Effector CD8-positive, alpha-beta T cell (primary cell): ENCODE measurements around the gene SLC5A8.

Source experiments
- DNase-seq: peaks from one replicate; lab custom pipeline; 2025; lab: John Stamatoyannopoulos, UW
- total RNA-seq, 4 experiments: gene quantifications; one replicate each; lab custom pipeline; 2026; lab: John Stamatoyannopoulos, UW

SLC5A8 gene, protein sequence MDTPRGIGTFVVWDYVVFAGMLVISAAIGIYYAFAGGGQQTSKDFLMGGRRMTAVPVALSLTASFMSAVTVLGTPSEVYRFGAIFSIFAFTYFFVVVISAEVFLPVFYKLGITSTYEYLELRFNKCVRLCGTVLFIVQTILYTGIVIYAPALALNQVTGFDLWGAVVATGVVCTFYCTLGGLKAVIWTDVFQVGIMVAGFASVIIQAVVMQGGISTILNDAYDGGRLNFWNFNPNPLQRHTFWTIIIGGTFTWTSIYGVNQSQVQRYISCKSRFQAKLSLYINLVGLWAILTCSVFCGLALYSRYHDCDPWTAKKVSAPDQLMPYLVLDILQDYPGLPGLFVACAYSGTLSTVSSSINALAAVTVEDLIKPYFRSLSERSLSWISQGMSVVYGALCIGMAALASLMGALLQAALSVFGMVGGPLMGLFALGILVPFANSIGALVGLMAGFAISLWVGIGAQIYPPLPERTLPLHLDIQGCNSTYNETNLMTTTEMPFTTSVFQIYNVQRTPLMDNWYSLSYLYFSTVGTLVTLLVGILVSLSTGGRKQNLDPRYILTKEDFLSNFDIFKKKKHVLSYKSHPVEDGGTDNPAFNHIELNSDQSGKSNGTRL
- total RNA-seq = 0 reads per million in 4 experiments

DNA sequence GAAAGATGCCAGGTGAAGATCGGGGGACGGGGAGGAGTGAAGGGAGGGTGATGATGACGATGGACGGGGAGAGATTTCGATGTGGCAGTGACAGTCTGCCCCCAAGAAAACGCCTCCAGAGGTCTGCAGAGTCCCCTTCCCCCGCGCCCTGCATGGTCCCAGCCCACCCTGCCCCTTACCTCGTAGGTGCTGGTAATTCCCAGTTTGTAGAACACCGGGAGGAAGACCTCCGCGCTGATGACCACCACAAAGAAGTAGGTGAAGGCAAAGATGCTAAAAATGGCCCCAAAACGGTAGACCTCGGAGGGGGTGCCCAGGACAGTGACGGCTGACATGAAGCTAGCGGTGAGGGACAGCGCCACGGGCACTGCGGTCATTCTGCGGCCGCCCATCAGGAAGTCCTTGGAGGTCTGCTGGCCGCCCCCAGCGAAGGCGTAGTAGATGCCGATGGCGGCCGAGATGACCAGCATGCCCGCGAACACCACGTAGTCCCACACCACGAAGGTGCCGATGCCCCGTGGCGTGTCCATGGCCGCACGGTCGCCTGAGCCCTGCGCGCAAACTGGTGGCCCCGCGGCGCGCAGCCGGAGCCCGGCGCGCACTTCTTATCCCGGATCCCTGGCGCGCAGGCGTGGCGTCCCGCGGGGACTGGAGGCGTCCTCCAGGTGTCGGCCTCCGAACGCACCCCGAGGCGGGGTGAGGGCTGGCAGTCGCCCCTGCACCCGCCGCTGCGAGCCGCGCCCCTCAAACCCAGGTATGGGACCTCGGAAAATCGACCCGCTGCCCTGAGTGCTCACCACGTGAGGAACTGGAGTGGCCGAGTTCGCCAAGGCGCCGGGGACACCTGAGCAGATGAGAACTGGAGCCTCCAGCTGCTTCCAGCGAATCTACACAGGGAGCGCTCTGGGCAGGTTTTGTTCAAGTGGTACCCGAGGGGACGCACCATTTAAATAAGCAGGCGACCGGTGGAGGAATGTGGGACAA lies at the start of gene SLC5A8:
Gene SLC5A8, minus strand, starts transcription at position 920 of the 984 bp plus-strand sequence. Its CDS starts 390 bp downstream, at position 530.
- no peak for DNase-seq

DNA sequence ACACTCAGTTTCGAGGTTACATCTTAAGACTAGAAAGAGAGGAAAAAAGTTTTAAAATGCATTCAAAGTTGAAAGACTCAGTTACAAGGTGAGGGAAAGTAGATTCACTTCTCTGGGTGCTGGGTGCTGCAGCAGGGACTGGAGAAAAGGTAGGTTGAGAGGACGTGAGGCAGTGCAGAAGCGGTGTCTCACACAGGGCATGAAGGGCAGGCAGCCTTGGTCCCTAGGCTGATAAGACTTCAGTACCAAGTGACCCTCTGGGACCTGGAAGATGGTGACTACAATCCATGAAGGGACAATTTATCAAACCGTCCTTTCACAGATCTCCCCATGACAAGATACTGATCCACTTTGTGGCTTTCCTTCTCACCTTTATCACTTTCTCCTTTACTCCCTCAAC lies 47.3 kb upstream of the SLC5A8 start:
- no peak for DNase-seq

DNA sequence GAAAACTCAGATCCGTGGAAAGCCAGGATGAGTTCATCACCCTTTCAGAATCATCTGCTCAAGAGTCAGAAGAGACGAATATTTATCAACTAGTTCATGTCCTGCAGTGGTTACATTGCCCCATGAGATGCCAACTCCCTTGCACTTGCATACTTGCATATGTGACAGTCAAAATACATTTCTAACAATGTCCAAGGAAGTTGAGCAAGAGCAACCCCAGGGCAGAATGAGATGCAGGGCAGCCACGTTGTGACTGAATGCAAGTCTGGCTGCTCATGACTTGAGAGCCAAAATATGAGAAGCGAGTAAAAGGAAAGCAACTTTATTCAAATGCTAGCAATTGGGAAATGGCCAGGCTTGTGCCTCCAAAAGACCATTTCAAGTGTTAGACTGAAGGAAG lies 46.2 kb upstream of the SLC5A8 start:
- no peak for DNase-seq

DNA sequence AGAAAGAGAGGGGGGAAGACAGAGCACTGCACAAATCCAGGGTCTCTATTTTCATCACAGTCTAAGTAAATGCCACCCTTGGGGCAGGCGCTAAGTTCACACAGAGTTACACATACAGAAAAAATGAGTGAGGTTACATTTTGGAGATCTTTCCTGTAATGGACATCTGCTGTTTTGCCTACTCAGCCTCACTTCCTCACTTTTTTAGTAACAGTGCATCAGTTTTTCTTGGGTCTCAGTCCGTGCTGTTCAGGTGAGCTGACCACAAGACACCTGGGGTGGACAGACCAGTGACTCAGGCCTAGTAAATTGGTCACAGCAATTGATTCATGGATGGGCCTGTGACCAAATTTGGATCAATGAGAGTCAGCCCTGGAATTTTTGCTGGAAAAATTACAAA lies 33.6 kb upstream of the SLC5A8 start:
- DNase-seq = no peak

DNA sequence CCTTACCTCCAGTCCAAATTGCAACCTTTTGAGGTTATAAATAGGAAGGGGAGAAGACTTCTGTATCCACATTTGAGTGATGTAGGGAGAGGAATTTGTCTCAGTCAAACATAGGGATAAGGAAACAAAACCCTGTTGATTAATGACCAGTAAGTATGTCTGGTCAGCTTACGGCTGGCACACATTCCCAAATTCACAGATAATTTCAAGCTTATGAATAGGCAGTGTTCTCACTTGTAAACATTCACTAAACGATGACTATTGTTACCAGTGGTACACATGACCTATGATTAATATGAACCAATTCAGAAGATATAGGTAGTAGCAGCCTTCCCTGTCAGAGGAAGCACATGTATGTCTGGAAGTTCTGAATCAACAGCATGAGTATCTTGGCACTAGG lies 33.0 kb upstream of the SLC5A8 start:
- no peak for DNase-seq

DNA sequence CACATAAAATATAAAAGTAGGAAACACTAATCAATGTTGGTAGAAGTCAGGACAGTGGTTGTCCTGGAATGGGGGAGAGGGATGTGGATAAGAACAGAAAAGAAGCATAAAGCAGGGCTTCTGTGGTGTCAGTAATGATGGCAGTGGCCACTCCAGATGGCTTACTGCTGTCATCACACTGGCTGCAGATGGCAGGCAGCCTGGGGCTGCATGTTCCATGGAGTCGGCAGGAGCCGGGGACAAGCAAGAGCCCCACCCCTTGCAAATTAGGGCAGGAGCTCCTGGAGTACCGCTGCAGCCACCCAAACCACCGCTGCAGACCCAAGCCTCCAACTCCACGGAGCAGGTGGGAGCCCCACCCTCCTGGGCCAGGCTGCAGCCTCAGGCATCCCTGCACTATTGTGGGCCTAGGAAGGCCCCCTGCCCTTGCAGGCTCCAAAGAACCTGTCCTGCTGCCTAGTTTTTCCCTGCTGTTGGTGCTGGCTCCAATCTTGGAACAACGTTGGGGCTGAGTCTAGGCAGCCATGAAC lies 28.8 kb upstream of the SLC5A8 start:
- DNase-seq = no peak

DNA sequence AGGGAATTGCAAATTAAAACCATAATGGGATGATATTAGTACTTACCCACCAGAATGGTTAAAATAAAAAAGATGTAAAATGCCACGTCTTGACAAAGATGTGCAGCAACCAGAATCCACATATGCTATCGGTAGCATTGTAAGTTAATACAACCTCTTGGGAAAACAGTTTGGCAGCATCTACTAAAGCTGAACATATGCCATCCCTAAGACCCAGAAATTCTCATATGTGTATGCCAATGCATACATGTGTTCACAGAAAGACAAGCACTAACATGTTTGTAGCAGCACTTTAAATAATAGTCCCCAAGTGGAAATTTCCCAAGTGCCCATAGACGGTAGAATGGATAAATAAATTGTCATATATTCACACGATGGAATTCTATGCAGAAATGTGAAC lies 28.3 kb upstream of the SLC5A8 start:
- DNase-seq = no peak

DNA sequence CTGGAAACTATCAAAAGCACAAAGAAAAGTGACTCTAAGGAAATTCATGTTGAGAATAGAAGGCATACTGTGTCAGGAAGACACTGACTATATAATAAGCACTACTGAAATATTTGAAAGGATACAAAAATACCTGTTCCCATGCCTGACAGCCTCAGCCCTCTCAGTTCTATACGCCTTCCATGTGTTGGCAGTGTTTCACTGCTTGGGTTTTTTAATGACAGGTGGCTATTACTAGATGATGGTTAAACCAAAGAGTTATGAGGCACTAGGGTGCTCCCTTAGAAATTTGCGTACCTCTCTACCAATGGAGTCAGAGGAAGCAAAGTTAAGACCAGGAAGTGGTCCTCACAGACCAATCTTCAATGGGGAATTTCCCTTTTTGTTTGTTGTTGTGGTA lies 25.6 kb upstream of the SLC5A8 start:
- DNase-seq = no peak

DNA sequence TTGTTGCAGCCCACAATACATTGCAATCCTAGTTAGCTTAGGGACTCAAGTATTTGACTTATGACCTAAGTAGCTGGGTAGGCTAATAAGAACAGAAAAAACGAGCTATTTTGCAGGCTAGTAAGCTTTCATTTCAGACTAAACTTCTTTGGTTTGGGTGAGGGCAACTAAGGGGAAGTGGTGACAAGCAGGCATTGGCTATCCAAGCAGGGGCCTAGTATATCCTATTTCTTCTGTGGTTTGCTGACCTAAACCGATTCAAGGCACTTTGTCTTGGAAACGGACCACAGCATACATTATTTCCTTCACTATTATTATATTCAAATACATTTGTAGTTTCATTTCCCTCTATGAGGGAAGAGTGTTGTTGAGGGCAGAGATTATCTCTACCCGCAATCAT lies 21.6 kb upstream of the SLC5A8 start:
- no peak for DNase-seq

DNA sequence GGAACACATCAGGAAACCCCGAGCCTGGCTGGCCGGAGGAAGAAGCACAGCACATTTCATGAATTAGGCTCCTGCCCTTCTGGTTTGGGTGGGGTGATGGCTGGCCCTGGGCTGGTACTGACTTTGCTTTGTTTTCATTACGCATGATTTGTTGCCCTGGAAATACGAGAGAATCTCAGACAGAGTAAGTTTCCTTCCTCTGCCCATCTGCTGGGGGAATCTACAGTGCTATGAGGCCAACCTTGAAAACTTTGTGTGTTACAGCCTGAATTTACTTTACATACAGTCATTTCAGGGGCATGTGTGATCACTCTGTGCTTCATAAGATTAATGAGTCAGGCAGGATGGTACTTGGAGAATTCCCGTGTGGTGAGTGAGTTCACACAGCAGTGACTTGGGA lies 20.5 kb upstream of the SLC5A8 start:
- DNase-seq = no peak

DNA sequence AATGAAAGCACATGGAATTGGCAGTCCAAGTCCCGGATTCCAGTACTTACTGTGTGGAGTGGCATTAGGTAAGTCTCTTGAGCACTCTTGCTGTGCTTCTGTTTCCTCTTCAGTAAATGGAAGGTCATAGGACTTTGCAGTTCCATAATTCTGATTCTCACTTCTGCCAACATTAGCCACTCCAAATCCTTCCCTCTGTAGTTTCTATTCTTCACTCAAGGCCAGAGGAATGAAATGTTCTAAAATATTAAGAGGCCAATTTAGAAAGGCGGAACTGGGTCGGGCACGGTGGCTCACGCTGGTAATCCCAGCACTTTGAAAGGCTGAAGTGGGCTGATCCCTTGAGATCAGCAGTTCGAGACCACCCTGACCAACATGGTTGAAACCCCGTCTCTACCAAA lies 19.8 kb upstream of the SLC5A8 start:
- no peak for DNase-seq

DNA sequence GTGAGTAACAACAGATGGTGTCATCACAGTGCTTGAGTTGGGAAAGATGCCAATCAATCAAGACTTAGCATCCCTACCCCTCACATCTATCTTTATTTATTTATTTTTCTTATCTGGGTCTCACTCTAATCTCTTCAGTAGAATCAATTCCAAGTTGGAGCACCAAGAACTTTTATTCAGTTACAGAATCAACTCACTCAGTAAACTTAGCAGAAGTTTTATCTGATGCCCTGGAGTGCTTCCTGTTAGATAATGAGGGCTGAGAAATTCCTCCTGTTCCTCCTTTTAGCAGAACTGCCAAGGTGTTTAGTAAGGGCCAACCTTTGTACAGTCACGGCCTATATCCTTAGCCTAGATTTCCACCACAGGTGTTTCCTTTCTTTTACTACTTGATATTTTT lies 11.3 kb upstream of the SLC5A8 start:
- DNase-seq = no peak

DNA sequence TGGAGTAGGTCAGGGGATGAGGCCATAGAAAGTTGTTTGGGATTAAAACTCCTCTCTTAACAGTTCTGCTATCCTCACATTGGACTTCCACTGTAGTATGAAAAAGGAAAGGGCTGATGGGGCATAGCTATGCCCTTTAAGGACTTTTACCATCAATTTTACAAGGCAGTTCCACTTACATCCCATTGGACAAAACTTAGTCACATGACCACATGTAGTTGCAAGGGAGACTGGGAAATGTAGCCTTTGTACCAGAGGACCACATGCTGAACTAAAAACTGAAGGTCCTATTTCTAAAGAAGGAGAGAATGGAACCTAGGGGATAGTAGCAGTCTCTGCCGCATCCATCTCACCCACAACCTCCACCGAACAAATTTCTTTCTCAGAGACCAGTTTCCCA lies 6.8 kb upstream of the SLC5A8 start:
- no peak for DNase-seq

DNA sequence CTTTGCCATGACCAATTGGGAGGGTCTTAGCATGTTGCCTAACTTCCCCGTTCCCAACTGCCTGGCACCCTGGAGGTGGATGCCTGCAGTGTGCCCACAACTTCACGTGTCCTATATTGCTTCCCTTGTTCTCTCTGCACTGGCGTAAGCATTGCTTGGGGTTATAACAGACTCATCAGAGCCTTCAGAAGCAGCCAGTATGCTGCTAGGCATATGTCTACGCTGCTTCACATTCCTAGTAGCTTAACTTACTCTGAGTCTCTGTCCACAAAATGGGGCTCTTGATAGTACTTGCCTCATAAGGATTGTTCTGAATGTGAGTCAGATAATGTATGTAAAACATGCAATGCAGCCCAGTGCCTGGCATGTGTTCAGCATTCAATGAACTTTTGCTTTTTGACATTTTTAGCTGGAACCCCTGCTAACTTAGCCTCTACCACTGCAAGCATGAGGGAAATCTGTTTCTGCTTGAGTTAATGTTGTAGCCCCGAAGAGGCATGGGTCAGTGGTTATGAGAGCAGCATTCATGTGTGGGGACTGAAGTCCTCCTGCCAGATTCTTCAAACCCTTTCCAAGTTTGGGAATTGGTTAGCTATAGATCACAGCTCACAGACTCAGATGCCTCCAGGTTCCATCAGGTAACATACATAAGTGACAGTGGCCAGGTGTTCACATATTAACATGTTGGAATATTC lies 2.8 kb downstream of the SLC5A8 start:
- DNase-seq = no peak

DNA sequence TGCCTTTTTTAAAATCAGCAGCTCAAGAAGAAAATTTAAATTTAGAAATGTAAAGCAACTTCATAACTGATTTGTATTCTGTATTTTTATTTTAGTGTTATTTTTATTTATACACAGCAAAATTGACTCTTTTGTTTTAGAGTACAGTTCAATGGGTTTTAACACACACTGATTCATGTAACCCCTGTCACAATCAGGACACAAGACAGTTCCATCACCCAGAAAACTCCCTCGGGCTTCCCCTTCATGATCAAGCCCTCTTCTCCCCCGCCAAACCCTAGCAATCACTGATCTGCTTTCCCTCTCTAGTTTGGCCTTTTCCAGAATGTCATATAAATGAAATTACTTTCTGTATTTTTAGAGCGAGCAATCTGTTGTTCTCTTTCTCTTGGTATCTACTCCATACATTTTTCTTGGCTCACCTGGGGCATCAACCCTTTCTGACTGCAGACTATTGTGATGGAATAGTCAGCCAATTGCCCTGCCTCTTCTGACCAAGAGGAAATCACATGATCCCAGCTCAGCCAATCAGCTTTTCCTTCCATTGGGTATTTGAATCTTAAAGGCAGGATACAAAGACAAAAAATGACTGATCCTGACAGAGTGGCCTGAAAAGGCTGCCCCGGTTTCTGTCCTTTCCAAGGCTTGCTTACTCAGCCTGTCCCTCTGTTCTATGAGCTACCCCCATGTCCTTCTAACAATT lies 5.3 kb downstream of the SLC5A8 start:
- no peak for DNase-seq

DNA sequence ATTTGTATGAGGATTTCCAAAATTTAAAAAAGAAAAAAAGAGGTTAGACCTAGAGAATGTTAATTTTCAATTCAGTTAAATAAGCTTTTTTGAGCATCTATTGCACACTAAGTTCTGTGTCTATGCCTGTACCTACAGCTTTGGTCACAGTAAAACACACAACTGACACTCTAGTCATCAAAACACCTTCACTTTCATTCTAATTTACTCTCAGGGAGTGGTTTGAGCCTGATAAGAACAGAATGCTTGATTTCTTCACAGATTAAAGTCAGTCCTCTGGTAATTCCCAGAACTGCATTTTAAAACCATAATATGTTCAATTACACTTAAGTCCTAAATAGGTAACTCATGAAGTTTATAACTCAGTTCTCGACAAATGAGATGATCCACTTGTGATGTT lies 9.2 kb downstream of the SLC5A8 start:
- DNase-seq = no peak

DNA sequence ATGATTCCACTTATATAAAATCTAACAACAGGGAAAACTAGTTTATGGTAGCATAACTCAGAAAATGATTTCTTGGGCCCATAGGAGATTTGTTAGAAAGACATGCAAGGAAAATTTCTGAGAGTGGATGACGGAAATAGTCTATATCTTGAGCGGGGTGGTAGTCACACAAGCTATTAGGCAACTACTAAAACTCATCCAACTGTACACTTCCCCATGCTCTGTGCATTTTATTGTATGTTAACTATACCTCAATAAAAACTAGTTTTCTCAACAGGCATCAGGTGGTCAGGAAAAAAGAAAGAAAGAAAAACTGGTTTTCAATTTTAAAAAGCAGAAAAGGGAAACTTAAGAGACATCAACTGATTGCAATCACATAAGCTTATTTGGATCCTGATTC lies 9.9 kb downstream of the SLC5A8 start:
- DNase-seq = no peak

DNA sequence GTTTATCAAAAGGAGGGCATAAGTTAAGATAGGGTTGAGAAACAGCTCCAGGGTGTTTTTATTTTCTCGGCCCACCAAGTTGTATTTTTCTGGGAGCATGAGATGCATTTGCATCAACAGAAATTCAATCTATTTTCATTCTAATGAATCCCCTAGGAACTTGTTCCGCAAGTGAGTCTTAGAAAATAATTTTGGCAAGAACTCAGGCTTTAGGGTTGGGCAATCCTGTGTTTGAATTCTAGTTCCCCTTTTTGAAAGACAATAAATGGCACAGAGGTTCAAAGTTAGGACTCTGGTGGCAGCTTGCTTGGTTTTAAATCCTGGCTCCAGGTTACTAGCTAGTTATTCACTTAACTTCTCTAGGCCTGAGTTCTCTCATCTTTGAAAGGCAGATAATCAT lies 23.7 kb downstream of the SLC5A8 start:
- no peak for DNase-seq

DNA sequence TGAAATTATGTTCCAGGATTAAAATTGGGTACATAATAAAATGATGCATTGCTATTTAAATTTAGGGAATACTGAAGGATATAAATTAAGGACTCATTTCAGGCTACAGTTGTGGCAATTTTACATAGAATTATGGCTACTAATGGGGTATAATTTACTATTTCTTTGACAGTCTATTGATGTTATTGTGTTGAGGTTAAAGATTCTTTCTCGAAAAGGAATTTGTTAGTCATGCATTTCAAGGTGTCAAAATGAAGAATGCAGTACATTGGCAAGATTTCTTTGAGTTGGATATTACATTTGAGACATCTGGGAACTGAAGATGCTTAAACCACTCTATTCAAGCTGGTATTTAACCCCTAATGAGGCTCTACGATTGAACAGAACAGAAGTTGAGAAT lies 28.3 kb downstream of the SLC5A8 start:
- no peak for DNase-seq

DNA sequence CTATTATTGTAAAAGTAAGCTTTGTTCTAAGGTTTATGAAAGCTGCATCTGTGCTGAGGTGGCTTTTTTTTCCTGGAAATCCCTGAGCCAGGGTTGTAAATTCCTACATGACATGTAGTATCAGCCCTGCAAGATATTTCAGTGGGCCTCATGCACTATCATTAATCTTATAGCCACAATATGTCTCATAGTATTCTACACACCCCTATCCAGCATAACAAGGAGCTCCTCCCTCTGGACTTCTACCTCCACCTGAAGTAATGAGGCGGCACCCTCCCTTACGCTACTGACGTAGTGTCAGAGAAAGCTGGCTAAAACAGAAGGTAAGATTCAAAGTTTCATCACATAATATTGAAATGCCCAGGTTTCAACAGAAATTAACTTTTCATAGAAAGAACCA lies 35.5 kb downstream of the SLC5A8 start:
- no peak for DNase-seq

DNA sequence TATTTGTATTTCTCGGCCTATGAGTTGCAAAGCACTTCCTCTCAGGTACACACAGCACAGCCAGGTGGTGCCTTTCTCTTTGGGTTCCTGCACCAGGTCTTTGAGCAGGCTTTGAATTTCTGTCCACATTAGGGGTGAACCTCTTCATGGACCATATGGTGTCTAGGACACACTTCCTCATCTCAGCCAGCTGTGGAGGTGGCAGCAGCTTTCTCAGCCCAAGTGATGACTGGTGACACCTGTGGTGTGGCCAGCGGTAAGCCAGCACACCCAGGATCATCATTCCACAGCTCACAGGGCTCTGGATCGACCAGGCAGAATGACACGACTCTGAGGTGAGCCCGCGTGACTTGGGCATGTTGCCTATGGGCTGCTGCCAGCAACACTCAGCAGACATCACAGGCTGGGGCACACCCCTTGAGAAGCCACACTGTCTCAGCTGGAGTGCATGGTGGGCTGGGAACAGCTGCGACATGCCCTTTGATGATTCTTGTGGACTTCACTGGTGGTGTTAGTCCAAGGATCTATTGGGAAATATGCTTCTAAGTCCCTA lies 36.8 kb downstream of the SLC5A8 start:
- DNase-seq = no peak
